DMS79 (cell line): ENCODE measurements around the gene GPR25.

Experiments used
- DNase-seq: peaks from one replicate; lab custom pipeline; 2025; lab: John Stamatoyannopoulos, UW

The GPR25 gene

DNA sequence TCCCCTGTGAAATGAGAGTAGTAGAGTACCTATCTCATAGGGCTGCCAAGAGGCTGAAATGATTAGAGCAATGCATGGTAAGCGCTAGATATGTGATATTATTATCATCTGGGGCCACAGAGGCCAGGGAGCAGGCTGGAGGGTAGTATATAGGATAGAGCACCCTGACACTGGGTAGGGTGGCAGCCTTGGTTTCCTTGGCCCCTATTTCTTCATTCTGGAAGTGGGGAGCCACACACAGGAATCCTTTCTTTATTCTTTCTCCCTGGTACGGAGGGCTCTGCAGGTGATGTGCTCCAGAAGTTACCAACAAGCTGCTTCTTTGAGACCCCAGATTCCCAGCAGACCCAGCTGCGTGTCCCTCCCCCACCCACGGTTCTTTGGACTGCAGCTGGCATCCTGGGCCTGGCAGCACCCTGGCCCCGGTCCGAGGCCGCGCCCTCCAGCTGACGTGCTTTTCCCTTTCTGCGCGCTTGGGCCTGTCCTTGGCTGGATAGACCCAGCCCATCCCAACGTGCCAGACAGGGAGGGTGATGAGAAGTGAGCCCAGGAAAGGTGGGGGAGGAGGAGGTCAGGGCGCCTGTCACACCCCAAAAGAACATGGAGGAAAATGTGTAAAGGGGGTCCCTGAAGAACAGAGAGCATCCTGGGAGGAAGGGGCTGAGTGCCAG is 40.1 kb downstream of the GPR25 start:
- no peak for DNase-seq

DNA sequence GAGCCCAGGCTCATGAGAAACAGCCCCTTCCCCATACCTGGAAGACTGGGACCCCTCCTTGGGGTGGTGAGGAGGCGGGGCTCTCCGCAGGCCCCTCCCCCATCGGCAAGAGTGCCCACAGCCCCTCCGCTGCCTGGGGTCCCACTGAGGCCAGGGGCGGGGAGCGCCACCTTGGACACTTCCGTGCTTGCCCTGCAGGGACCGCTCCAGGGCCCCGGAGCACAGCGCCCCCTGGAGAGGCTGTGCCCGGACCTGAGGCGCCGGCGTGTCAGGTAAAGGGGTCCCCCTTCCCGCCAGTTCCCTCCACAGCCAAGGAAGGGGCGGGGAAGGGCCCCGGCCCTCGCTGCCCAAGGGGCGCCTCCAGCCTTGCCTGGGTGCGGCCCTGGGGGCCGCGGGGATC is 43.4 kb downstream of the GPR25 start:
- DNase-seq = no peak

DNA sequence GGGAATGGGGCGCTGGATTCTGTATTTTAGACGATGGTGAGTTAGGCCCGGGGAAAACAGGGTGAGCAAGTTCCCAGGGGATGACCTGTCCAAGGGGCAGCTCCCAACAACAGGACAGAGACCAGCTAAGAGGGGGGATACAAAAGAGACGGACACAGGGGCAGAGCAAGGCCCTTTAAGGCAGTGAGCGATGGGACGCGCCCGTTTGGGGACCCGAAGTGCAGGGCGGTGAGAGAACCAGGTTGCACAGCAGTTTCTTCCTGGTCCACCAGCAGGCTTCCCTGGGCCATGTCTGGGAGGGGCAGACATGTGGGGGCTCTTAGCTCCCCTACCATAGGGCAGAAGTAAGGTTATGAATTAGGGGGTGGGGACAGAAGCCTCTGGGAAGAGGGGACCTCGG is 43.9 kb downstream of the GPR25 start:
- no peak for DNase-seq

DNA sequence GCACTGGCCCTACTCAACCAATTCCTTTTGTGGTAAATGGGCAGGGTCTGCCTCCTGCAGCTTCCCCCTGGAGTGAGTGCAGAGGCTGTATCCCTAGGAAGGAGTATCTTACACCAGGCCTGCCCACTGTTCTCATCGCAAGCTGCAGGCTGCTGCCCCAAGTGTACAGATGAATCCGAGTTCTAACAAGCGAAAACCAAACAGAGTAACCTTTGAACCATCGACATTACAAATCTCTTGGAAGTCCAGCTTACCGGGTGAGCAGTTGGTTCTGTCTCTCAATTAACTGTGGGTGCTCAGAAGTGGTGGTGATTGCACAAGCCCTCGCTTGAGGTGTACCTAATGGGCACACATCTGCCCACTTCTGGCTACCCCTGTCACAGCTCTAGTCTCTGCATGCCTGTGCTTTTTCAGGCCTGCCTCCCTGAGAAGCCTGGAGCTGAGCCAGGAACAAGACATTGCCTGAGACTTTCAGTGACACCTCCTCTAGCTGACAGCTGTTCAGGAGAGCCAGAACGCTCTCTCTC is 44.6 kb downstream of the GPR25 start:
- no peak for DNase-seq

DNA sequence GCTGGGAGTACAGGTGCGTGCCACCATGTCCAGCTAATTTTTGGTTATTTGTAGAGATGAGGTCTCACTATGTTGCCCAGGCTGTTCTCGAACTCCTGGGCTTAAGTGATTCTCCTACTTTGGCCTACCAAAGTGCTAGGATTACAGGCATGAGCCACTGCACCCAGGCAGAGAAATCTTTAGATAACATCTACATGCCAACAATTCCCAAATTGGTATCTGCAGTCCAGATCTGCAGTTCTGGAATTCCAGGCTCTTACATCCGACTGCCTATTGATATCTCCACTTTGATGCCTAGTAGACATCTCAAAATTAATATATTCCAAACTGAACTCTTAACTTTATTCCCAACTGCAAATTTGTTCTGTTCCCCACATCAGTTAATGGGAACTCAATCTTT is 45.2 kb downstream of the GPR25 start:
- no peak for DNase-seq

DNA sequence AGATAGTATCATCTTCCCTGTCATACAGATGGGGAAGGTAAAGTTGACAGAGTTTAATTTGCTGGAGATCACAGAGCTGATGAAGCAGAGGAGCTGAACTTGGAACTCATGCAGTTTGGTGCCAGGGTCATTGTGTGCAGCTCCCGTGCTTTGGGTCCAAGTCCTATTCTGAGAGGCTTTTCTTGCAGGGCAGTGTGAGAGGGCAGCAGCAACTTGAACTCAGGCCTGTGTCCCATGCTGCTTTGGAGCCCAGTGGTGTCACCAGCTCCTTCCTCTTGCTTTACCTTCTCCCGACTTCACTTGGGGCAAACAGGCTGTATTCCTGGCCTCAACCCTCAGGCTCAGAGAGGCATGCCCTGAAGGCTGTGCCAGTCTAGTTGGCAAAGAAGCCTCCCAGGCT is 46.6 kb downstream of the GPR25 start:
- no peak for DNase-seq

DNA sequence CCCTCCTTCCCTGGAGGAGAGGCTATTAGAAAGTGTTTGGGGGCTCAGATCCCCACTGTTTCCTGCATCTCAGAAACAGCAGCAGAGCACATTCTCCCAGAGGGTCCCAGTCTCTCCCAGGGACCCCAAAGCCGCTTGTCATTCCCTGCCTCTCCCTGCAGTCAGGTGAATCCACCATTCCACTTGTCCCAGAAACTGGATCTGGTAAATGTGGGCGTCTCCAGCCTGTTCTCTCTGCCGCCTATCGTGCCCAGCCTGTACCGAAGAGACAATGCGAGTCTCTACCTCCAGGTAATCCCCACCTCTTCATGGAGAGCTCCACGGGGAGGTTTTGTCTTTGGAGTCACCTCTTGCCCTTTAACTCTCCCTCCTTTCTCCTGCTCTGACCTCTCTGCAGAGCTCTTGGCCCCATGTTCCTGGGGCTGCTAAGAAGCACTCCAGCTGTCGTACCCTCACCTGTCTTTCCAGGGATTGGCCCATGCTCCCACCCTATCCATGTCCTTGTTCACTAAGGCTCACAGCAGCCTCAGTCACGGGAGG is 48.9 kb downstream of the GPR25 start:
- no peak for DNase-seq

DNA sequence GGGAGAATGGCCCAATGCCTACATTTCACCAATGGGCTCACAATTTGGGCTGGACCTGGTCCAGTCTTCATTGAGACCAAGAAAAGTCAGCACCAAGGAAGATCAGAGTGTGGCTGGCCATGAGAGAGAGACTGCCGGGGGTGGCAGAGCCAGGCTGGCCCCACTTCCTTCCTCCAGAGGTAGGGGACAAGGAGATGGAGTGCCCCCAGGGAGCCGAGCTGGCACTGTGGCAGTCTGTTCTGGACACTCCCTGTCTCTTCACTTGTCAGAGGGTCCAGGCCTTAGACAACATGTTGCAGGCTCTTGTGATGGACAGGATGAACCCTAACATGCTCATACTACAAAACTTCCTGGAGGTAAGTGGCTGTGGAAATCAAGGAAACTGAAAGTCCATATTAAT is 49.6 kb downstream of the GPR25 start:
- no peak for DNase-seq

DNA sequence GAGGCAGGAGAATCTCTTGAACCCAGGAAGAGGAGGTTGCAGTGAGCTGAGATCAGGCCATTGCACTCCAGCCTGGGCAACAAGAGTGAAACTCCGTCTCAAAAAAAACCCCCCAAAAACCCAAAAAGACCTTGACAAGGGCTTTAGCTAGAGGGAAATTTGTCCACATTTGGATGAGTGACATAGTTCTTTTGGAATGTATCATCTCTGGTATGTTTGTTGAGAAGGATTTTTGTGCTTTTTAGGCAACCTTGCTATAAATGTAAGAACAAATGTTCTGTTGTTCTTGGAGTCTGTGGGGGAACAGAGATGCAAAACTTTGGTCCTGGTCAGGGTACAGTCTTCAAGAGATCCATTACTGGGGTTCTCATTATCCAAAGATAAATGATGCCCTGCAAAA is 50.8 kb downstream of the GPR25 start:
- DNase-seq = no peak
